Measurements from ENCODE around the gene NFIA. TPM values are rescaled to one million over a fixed set of nuclear protein-coding genes. Genes with fewer than 3 reads are reported as not detected.

Gene NFIA
- total RNA-seq, 1 experiment from 2014 or later: 20.9 TPM

DNA sequence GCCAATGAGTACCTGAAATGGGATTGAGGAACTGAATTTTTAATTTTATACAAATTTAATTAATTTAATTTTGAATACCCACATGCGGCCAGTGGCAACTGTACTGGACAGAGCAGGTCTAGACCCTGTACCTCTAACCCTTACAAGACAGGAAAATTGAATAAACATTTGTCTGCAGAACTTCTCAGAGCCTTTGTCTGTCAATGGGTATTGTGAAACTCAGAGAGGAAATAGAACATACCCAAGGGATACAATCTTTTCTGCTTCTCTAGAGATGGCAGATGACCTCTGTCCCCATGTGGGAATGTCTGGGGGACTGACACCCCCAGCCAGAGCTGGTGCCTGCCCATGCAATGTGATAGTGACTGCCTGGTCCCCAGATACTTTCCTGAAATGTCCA is 421.9 kb downstream of the NFIA start:
- in situ Hi-C loops (cut with HindIII; ENCODE audit: low pct_unique_long_range_greater_than_20kb, low sequenced_read_pairs) (no loop called here), intact Hi-C loops (cut with micrococcal nuclease; ENCODE audit: unreplicated experiment) (no loop called here)
- H3K27ac ChIP-seq (ENCODE audit: low read length): no peak overlapping the region
- H3K9me3 ChIP-seq (ENCODE audit: control insufficient read depth, insufficient read depth, low read depth, low read length): no peaks in the 10 kb centered on the region
- no peaks in the 10 kb centered on the region for H3K27me3 ChIP-seq (ENCODE audit: control insufficient read depth, insufficient read depth, low read length)
- DNase-seq (ENCODE audit: low read depth, low spot score) (no peak), ATAC-seq (no peak)
- H3K36me3 ChIP-seq (ENCODE audit: control insufficient read depth, insufficient read depth, low read length): no peaks in the 10 kb centered on the region
- ChIA-PET CTCF (no interaction called here), POLR2A (no interaction called here)
- no peak for TF ChIP-seq TCF7L2 (IDR thresholded peaks at IDR 0.05; ENCODE audit: low read depth, low read length)
- no peak for TF ChIP-seq SIN3A (IDR thresholded peaks at IDR 0.05; ENCODE audit: borderline replicate concordance, insufficient read depth, low read depth, low read length)
- TF ChIP-seq, protein P1, sequence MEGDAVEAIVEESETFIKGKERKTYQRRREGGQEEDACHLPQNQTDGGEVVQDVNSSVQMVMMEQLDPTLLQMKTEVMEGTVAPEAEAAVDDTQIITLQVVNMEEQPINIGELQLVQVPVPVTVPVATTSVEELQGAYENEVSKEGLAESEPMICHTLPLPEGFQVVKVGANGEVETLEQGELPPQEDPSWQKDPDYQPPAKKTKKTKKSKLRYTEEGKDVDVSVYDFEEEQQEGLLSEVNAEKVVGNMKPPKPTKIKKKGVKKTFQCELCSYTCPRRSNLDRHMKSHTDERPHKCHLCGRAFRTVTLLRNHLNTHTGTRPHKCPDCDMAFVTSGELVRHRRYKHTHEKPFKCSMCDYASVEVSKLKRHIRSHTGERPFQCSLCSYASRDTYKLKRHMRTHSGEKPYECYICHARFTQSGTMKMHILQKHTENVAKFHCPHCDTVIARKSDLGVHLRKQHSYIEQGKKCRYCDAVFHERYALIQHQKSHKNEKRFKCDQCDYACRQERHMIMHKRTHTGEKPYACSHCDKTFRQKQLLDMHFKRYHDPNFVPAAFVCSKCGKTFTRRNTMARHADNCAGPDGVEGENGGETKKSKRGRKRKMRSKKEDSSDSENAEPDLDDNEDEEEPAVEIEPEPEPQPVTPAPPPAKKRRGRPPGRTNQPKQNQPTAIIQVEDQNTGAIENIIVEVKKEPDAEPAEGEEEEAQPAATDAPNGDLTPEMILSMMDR (IDR thresholded peaks at IDR 0.05): no peak
- H3K4me1 ChIP-seq (ENCODE audit: control insufficient read depth, insufficient read depth, low read length): no peaks in the 10 kb centered on the region
- BruUV-seq (replicated peaks): no TSS peak
- H3K4me3 ChIP-seq (ENCODE audit: low read depth in 2 of 2, low read length in 2 of 2): no peak overlapping the region

- no peaks in the 10 kb centered on the region for H3K36me3 ChIP-seq (ENCODE audit: control insufficient read depth, insufficient read depth, low read length)
- CTCF ChIA-PET: no interaction called here
- intact Hi-C loops (cut with micrococcal nuclease; ENCODE audit: unreplicated experiment): no loop called here
- DNase-seq (ENCODE audit: low read depth, low spot score) (no peak), ATAC-seq (no peak)
- TF ChIP-seq, protein P1 (IDR thresholded peaks at IDR 0.05): no peak
- TF ChIP-seq SIN3A (IDR thresholded peaks at IDR 0.05; ENCODE audit: borderline replicate concordance, insufficient read depth, low read depth, low read length) (no peak), REST (IDR thresholded peaks at IDR 0.05; ENCODE audit: insufficient read depth in 1 of 2, low read depth in 2 of 2, low read length in 1 of 2) (no peak), TCF7L2 (IDR thresholded peaks at IDR 0.05; ENCODE audit: low read depth, low read length) (no peak), POLR2AphosphoS5 (IDR thresholded peaks at IDR 0.05; ENCODE audit: low read depth, low read length) (no peak)
- H3K27me3 ChIP-seq (ENCODE audit: control insufficient read depth, insufficient read depth, low read length): no peaks in the 10 kb centered on the region
- no peaks in the 10 kb centered on the region for H3K4me1 ChIP-seq (ENCODE audit: control insufficient read depth, insufficient read depth, low read length)
- BruUV-seq (replicated peaks): no TSS peak
- no peaks in the 10 kb centered on the region for H3K9me3 ChIP-seq (ENCODE audit: control insufficient read depth, insufficient read depth, low read depth, low read length)
- in situ Hi-C loops (cut with HindIII; ENCODE audit: low pct_unique_long_range_greater_than_20kb, low sequenced_read_pairs): no loop called here
- no peak overlapping the region for H3K4me3 ChIP-seq (ENCODE audit: low read depth in 2 of 2, low read length in 2 of 2)
- POLR2A ChIA-PET: no interaction called here
- no peak overlapping the region for H3K27ac ChIP-seq (ENCODE audit: low read length)
Observed at GRCh38 chr1:61504852-61505390, 422.6 kb downstream of the NFIA start.

Data from Panc1 (cell line).